ENCODE results near the gene SMAP1.

Gene SMAP1

GRCh38 chr6:70903665-70904452 is 236.2 kb downstream of the SMAP1 start:
- DNase-seq, result no peak

GRCh38 chr6:70905742-70906141 is 238.1 kb downstream of the SMAP1 start:
- no peak for DNase-seq
